Stomach (tissue), 4 donors: ENCODE results near the gene TPPP.

Experiments used
- CTCF ChIP-seq, 7 experiments: fragments of 450-650 bp in 4 of 7; fragments of 200-600 bp in 3 of 7; sonication (generic) in 3 of 7; IDR thresholded peaks; one replicate each; pipeline ENCODE4 v1.5.1; 2016 to 2019; ENCODE audit warnings: antibody characterized with exemption in 7 of 7, control low read depth in 2 of 7, mild to moderate bottlenecking in 1 of 7
- EP300 ChIP-seq: sonication (generic); formaldehyde crosslinking; IDR thresholded peaks from one replicate; pipeline ENCODE4 v1.6.1; 2017; ENCODE audit warnings: antibody characterized with exemption
- POLR2A ChIP-seq, 4 donors: fragments of 450-650 bp; IDR thresholded peaks; one replicate each; pipeline ENCODE4 v1.6.1; 2016; ENCODE audit warnings: antibody characterized with exemption in 4 of 4, control low read depth in 2 of 4, mild to moderate bottlenecking in 1 of 4, moderate library complexity in 1 of 4
- POLR2AphosphoS5 ChIP-seq, 3 donors: sonication (generic); formaldehyde crosslinking; IDR thresholded peaks; one replicate each; pipeline ENCODE4 v1.6.1; 2016; ENCODE audit warnings: antibody characterized with exemption in 3 of 3

DNA sequence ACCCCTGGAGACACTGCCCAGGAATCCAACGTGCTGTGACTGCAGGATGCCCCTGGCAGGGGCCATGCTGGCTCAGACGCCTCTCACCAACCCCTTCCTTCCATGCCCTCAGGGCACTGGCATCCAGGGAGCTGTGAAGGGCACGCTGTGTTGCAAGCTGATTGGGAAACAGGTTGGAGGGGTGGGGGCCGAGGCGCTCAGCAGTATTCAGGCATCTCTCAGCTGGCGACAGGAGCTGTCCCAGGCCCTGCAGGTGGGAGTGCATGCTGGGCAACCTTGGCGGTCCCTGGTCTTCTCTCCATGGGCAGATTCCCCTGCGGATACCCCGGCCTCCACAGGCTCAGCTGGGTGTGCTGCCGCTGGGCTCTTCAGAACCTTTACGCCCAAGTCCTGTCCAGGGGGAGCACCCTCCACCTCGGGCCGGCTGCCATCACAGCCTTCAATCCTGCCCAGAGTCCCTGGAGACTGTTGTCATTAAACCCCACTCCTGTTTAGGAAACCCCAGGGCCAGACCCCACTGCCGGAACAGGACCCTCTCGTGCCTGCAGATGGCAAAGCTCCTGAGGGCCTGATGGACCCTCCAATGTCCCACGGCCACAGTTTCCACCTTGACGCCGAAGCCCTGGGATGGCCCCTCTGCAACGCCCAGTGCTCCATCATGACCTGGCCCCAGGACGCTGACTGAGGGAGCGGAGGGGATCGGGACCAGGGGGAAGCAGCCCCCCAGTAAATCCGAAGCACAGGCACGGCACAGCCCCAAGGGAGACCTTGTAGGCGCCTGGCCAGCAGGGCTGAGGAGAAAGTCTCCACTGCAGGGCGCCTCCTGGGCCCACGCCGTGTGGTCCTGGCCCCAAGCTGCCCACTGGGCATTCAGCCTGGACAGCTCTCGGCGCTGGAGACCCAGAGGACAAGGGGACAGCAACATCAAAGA, 9.3 kb downstream of the TPPP start:
- TF ChIP-seq CTCF (IDR thresholded peaks at IDR 0.05) (no peak), POLR2AphosphoS5 (IDR thresholded peaks at IDR 0.05) (no peak), EP300 (no peak), POLR2A (IDR thresholded peaks at IDR 0.05) (no peak)
